Panc1 (cell line): ENCODE measurements around the gene THTPA. TPM values are rescaled to one million over a fixed set of nuclear protein-coding genes. Genes with fewer than 3 reads are reported as not detected.

Experiments used
- ATAC-seq: fragments of 200-7000 bp; cut with Tn5 transposase; 2 replicates; pipeline ENCODE4 v1.9.1; 2020; ENCODE audit warnings: mild to moderate bottlenecking, moderate library complexity
- BruUV-seq: library from RNA; stranded (reverse); fragments of 400-500 nt; replicated peaks from 2 replicates; lab custom pipeline; 2021; lab: Mats Ljungman, UMichigan
- CTCF ChIA-PET: fragments of 300-600 bp; sonication (Branson Sonifier 250); formaldehyde crosslinking; loops from one replicate; lab custom pipeline; 2022; ENCODE audit warnings: antibody characterized with exemption; lab: Charles Lee
- POLR2A ChIA-PET: fragments of 300-600 bp; sonication (Branson Sonifier 250); formaldehyde crosslinking; loops from one replicate; lab custom pipeline; 2022; ENCODE audit warnings: antibody characterized with exemption; lab: Charles Lee
- DNase-seq: peaks from one replicate; pipeline ENCODE4 v3.0.0-alpha.2; 2010; ENCODE audit warnings: low read depth, low spot score
- H3K27ac ChIP-seq: 2 replicates; pipeline ENCODE4 v1.5.1; 2011; ENCODE audit warnings: mild to moderate bottlenecking, low read length, inconsistent platforms
- H3K27me3 ChIP-seq: fragments of 200-500 bp; sonication (Bioruptor generic); 2 replicates; pipeline ENCODE4 v1.6.0; 2014; ENCODE audit warnings: low read length, inconsistent platforms; ENCODE audit not compliant: control insufficient read depth, insufficient read depth
- H3K36me3 ChIP-seq: fragments of 200-500 bp; sonication (Bioruptor generic); 2 replicates; pipeline ENCODE4 v1.5.1; 2014; ENCODE audit warnings: inconsistent platforms, mild to moderate bottlenecking, low read length, moderate library complexity; ENCODE audit not compliant: control insufficient read depth, insufficient read depth
- H3K4me1 ChIP-seq: 2 replicates; pipeline ENCODE4 v1.5.1; 2011; ENCODE audit warnings: inconsistent platforms, mild to moderate bottlenecking, low read length, moderate library complexity; ENCODE audit not compliant: control insufficient read depth, insufficient read depth
- H3K4me3 ChIP-seq, 2 experiments: 2 replicates each; pipeline ENCODE4 v1.5.1; 2011 to 2012; ENCODE audit warnings: low read depth in 2 of 2, low read length in 2 of 2, mild to moderate bottlenecking in 2 of 2, inconsistent platforms in 1 of 2, moderate library complexity in 1 of 2
- H3K9me3 ChIP-seq: fragments of 200-500 bp; sonication (Bioruptor generic); 2 replicates; pipeline ENCODE4 v1.5.1; 2014; ENCODE audit warnings: low read depth, mild to moderate bottlenecking, inconsistent platforms, low read length, moderate library complexity; ENCODE audit not compliant: control insufficient read depth, insufficient read depth
- CTCF ChIP-seq: fragments of 450-650 bp; IDR thresholded peaks from 2 replicates; pipeline ENCODE4 v1.5.1; 2017; ENCODE audit warnings: mild to moderate bottlenecking
- POLR2AphosphoS5 ChIP-seq: IDR thresholded peaks from 2 replicates; pipeline ENCODE4 v1.6.1; 2012; ENCODE audit warnings: mild to moderate bottlenecking, low read depth, low read length, moderate library complexity
- REST ChIP-seq, 2 experiments: IDR thresholded peaks; 2 replicates each; pipeline ENCODE4 v1.6.1; 2011 to 2012; ENCODE audit warnings: low read depth in 2 of 2, control low read depth in 1 of 2, low read length in 1 of 2, mild to moderate bottlenecking in 1 of 2, moderate library complexity in 1 of 2; ENCODE audit not compliant: insufficient read depth in 1 of 2
- SIN3A ChIP-seq: IDR thresholded peaks from 2 replicates; pipeline ENCODE4 v1.6.1; 2012; ENCODE audit warnings: low read depth, mild to moderate bottlenecking, low read length, moderate library complexity, borderline replicate concordance; ENCODE audit not compliant: insufficient read depth
- TCF7L2 ChIP-seq: IDR thresholded peaks from 2 replicates; pipeline ENCODE4 v1.6.1; 2011; ENCODE audit warnings: mild to moderate bottlenecking, low read depth, low read length, inconsistent platforms
- in situ Hi-C: cut with HindIII; loops from 2 replicates; pipeline ENCODE4 v1.10.0; 2016; ENCODE audit warnings: low sequenced_read_pairs, low pct_unique_long_range_greater_than_20kb
- intact Hi-C: fragments of 100-400 bp; cut with micrococcal nuclease; formaldehyde crosslinking; loops from one replicate; pipeline ENCODE4 v1.10.0; 2022; ENCODE audit not compliant: unreplicated experiment
- total RNA-seq: library from RNA; stranded (reverse); gene quantifications from one replicate; pipeline ENCODE4 v1.2.1, GENCODE V29; 2021; ENCODE audit not compliant: unreplicated experiment

Gene THTPA
- total RNA-seq, 1 experiment from 2014 or later: 13.3 TPM

GRCh38 chr14:23513005-23513817, 42.9 kb upstream of the THTPA start:
- intact Hi-C loops (no loop called here), in situ Hi-C loops (no loop called here)
- no peaks in the 10 kb centered on the region for H3K9me3 ChIP-seq
- ChIA-PET POLR2A (no interaction called here), CTCF (no interaction called here)
- H3K27ac ChIP-seq: no peak overlapping the region
- ATAC-seq (no peak), DNase-seq (no peak)
- no TSS peak for BruUV-seq
- H3K27me3 ChIP-seq: no peaks in the 10 kb centered on the region
- H3K36me3 ChIP-seq: no peaks in the 10 kb centered on the region
- no peak overlapping the region for H3K4me3 ChIP-seq
- TF ChIP-seq POLR2AphosphoS5 (no peak), REST (IDR thresholded peaks at IDR 0.05; ENCODE audit: insufficient read depth in 1 of 2, low read depth in 2 of 2, low read length in 1 of 2) (no peak), CTCF (no peak), TCF7L2 (no peak), SIN3A (no peak)
- H3K4me1 ChIP-seq: no peaks in the 10 kb centered on the region

GRCh38 chr14:23513818-23514643, 42.0 kb upstream of the THTPA start:
- Histone ChIP-seq H3K27ac (no peak overlapping the region), H3K27me3 (no peaks in the 10 kb centered on the region), H3K9me3 (no peaks in the 10 kb centered on the region), H3K4me3 (no peak overlapping the region), H3K4me1 (no peaks in the 10 kb centered on the region), H3K36me3 (no peaks in the 10 kb centered on the region)
- intact Hi-C loops: no loop called here
- TF ChIP-seq TCF7L2 (no peak), POLR2AphosphoS5 (no peak), REST (IDR thresholded peaks at IDR 0.05; ENCODE audit: insufficient read depth in 1 of 2, low read depth in 2 of 2, low read length in 1 of 2) (no peak), SIN3A (no peak), CTCF (no peak)
- CTCF ChIA-PET: no interaction called here
- DNase-seq (no peak), ATAC-seq (no peak)
- in situ Hi-C loops: no loop called here
- BruUV-seq: no TSS peak
- POLR2A ChIA-PET: no interaction called here
